Stimulated activated CD4-positive, alpha-beta T cell treated with anti-CD3 and anti-CD28 coated beads, Interleukin-1b, Interleukin-23, amount 100 ng/mL, for 48 hours (primary cell): ENCODE results near the gene ABLIM1.

Experiments used
- DNase-seq: peaks from one replicate; pipeline ENCODE4 v3.0.0-alpha.2; 2020

ABLIM1 gene

DNA sequence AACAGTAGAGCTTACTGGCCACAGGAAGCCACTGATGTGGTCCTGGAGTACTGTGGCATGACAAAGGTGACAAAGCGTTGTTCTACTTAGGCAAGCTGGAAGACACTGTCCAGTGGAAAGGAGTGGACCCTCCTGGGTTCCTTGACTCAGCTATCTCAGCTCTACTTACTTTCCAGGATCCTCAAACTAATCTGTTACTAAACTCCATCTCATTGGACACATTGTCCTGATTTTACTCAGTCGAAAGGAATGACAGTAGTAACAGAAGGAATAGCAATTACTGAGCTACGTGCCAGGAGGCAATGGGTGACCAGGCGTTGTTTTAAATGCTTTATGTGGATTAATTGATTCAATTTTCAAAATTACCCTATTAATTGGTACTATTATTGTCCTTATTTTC, 41.6 kb downstream of the ABLIM1 start:
- DNase-seq, result no peak

DNA sequence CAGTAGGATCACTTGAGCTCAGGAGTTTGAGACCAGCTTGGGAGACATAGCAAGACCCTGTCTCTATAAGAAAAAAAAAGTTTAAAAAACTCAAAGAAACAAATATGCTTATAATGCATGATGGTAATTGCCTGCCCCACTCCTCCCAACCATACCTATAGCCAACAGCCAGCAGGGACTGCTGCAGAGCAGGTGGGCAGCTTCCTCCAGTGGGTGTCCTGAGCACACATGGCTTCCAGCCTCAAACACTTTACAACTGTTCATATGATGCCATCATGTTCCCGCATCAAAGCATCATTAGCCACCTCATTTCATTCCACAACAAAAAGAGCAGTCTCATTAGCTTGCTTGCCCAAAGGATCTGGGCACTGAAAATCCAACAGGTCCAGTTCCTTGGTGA, 42.0 kb downstream of the ABLIM1 start:
- no peak for DNase-seq

GRCh38 chr10:114615600-114616007, 42.5 kb downstream of the ABLIM1 start:
- no peak for DNase-seq

GRCh38 chr10:114613237-114613979, 44.7 kb downstream of the ABLIM1 start:
- no peak for DNase-seq

- DNase-seq, result no peak
Measured at GRCh38 chr10:114611617-114612016, 46.5 kb downstream of the ABLIM1 start.

GRCh38 chr10:114609518-114610426, 48.3 kb downstream of the ABLIM1 start:
- no peak for DNase-seq

GRCh38 chr10:114607358-114607998, 50.6 kb downstream of the ABLIM1 start:
- DNase-seq, result no peak

GRCh38 chr10:114605155-114605797, 52.8 kb downstream of the ABLIM1 start:
- DNase-seq, result no peak

- no peak for DNase-seq
Measured at GRCh38 chr10:114604357-114605130, 53.5 kb downstream of the ABLIM1 start.

DNA sequence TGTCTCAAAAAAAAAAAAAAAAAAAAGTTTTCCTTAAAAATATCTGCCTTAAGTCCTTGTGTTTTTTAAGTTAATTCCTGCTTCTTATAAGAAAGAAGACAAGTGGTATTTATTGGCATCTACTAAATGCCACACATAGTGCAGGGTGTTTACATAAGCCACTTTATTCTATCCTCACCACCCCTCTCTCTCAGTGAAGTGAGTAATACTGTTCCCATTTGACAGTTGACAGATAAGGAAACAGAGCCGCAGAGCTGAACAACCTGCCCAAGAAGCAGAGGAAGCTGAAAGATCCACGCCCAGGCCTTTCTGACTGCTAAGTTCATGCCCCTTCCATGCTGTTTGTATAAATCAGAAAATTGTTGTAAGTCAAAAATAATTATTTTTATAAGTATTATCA, 54.1 kb downstream of the ABLIM1 start:
- no peak for DNase-seq

- no peak for DNase-seq
Measured at GRCh38 chr10:114603303-114603702, 54.8 kb downstream of the ABLIM1 start.

- DNase-seq, result no peak
Measured at GRCh38 chr10:114600057-114600456, 58.0 kb downstream of the ABLIM1 start.

- no peak for DNase-seq
Measured at GRCh38 chr10:114596793-114597192, 61.3 kb downstream of the ABLIM1 start.

GRCh38 chr10:114593816-114594468, 64.1 kb downstream of the ABLIM1 start:
- no peak for DNase-seq

- DNase-seq, result no peak
Measured at GRCh38 chr10:114593240-114593792, 64.8 kb downstream of the ABLIM1 start.

- no peak for DNase-seq
Measured at GRCh38 chr10:114590993-114591392, 67.1 kb downstream of the ABLIM1 start.

GRCh38 chr10:114584419-114584818, 73.7 kb downstream of the ABLIM1 start:
- no peak for DNase-seq

DNA sequence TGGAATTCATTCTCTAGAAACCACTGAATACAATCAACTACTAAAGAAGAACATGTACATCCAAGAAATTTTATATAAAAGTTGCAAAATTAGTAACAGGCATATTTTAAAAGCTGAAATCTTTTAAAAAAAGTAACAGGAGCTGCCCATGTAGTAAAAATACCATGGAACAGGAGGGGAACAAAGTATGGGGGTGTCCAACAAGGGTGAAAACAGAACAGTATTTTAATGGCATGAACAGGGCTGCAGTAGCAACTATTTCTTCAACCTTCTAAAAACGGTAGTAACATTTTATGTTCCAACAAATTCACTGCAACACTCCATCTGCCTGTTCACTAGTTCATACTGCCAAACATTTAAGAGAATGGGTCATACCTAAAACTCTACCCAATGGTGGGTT, 77.0 kb downstream of the ABLIM1 start:
- DNase-seq, result no peak

GRCh38 chr10:114577133-114577532, 80.9 kb downstream of the ABLIM1 start:
- no peak for DNase-seq

DNA sequence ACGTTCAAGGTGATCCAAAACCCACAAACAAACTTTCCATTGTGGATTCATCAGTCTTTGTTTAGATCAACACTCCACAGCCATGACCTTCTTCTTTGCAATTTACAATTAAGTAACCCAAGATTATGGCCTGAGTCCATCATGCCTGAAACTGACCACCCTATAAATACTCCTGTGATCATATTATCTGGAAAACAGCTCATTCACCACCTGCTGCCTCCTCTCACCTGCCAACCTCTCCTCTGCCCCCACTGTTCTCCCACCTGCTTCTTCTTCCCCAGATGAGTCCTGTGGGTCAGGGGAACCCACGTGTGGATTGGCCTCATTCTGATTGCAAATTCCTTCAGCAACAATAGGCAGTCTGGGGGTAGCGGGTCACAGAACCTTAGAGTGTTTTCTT, 81.4 kb downstream of the ABLIM1 start:
- DNase-seq, result no peak

GRCh38 chr10:114576132-114576487, 82.0 kb downstream of the ABLIM1 start:
- DNase-seq, result no peak
